PC-3 (cell line): ENCODE data around the gene SLIT2. TPM values are rescaled to one million over a fixed set of nuclear protein-coding genes. Genes with fewer than 3 reads are reported as not detected.
A peak's percentile ranks its signal among the peaks of the same experiment; 100 is the strongest.

Experiments used
- ATAC-seq: fragments of 200-7000 bp; cut with Tn5 transposase; 2 replicates; pipeline ENCODE4 v1.9.1; 2020; ENCODE audit warnings: mild to moderate bottlenecking, moderate library complexity
- BruUV-seq: library from RNA; stranded (reverse); fragments of 400-500 nt; replicated peaks from 2 replicates; lab custom pipeline; 2021; lab: Mats Ljungman, UMichigan
- CTCF ChIA-PET: fragments of 300-600 bp; sonication (Branson Sonifier 250); formaldehyde crosslinking; loops from one replicate; lab custom pipeline; 2022; ENCODE audit warnings: antibody characterized with exemption; lab: Charles Lee
- POLR2A ChIA-PET: fragments of 300-600 bp; sonication (Branson Sonifier 250); formaldehyde crosslinking; loops from one replicate; lab custom pipeline; 2022; ENCODE audit warnings: antibody characterized with exemption; ENCODE audit not compliant: unreplicated experiment; lab: Charles Lee
- DNase-seq: peaks from one replicate; pipeline ENCODE4 v3.0.0-alpha.2; 2015
- H2AFZ ChIP-seq: fragments of 300-600 bp; sonication (generic); 2 replicates; pipeline ENCODE4 v1.6.0; 2016; ENCODE audit warnings: antibody characterized with exemption, low read length
- H3F3A ChIP-seq: fragments of 300-600 bp; sonication (generic); one replicate; pipeline ENCODE4 v1.6.0; 2017; ENCODE audit warnings: antibody characterized with exemption, low read length, control low read depth, mild to moderate bottlenecking; ENCODE audit not compliant: unreplicated experiment
- H3K27ac ChIP-seq: fragments of 300-600 bp; sonication (generic); 2 replicates; pipeline ENCODE4 v1.5.1; 2016; ENCODE audit warnings: mild to moderate bottlenecking, low read length
- H3K27me3 ChIP-seq: fragments of 300-600 bp; sonication (generic); 2 replicates; pipeline ENCODE4 v1.6.1; 2016; ENCODE audit warnings: low read length, mixed read lengths
- H3K36me3 ChIP-seq: fragments of 300-600 bp; sonication (generic); 2 replicates; pipeline ENCODE4 v1.6.1; 2016; ENCODE audit warnings: low read depth, mixed run types, low read length, mixed read lengths
- H3K4me1 ChIP-seq: fragments of 300-600 bp; sonication (generic); 2 replicates; pipeline ENCODE4 v1.5.1; 2016; ENCODE audit warnings: low read length; ENCODE audit not compliant: insufficient read depth
- H3K4me2 ChIP-seq: fragments of 300-600 bp; sonication (generic); 2 replicates; pipeline ENCODE4 v1.6.0; 2016; ENCODE audit warnings: low read length
- H3K4me3 ChIP-seq: fragments of 300-600 bp; sonication (generic); 2 replicates; pipeline ENCODE4 v1.5.1; 2016; ENCODE audit warnings: mild to moderate bottlenecking, low read length, mixed read lengths
- H3K79me2 ChIP-seq: fragments of 300-600 bp; sonication (generic); 2 replicates; pipeline ENCODE4 v1.6.1; 2017; ENCODE audit warnings: low read length, mixed read lengths
- H3K9ac ChIP-seq: fragments of 300-600 bp; sonication (generic); 2 replicates; pipeline ENCODE4 v1.6.0; 2016; ENCODE audit warnings: mild to moderate bottlenecking, low read length
- H3K9me2 ChIP-seq: fragments of 300-600 bp; sonication (generic); replicated peaks from 2 replicates; pipeline ENCODE4 v1.6.1; 2016; ENCODE audit warnings: mixed run types, low read length, mixed read lengths
- H3K9me3 ChIP-seq: fragments of 300-600 bp; sonication (generic); 2 replicates; pipeline ENCODE4 v1.6.1; 2016; ENCODE audit warnings: low read length, mixed read lengths
- H4K20me1 ChIP-seq: fragments of 300-600 bp; sonication (generic); 2 replicates; pipeline ENCODE4 v1.6.1; 2016; ENCODE audit warnings: low read length, mixed read lengths
- CTCF ChIP-seq: fragments of 300-600 bp; sonication (generic); conservative IDR thresholded peaks from 2 replicates; pipeline ENCODE4 v1.5.1; 2017; ENCODE audit warnings: antibody characterized with exemption, low read depth, mild to moderate bottlenecking, low read length
- EZH2 ChIP-seq: fragments of 300-600 bp; sonication (generic); IDR thresholded peaks from one replicate; pipeline ENCODE4 v1.6.1; 2017; ENCODE audit warnings: antibody characterized with exemption, mild to moderate bottlenecking, low read length; ENCODE audit not compliant: unreplicated experiment
- EZH2phosphoT487 ChIP-seq: fragments of 300-600 bp; sonication (generic); IDR thresholded peaks from 2 replicates; pipeline ENCODE4 v1.6.1; 2018; ENCODE audit warnings: mild to moderate bottlenecking, antibody characterized with exemption, low read length, borderline replicate concordance
- intact Hi-C: fragments of 100-400 bp; cut with micrococcal nuclease; formaldehyde crosslinking; loops from 2 replicates; pipeline ENCODE4 v1.9.0; 2023
- total RNA-seq: library from RNA; depleted of rRNA; stranded (reverse); fragments of >200 nt; gene quantifications from 2 replicates; pipeline ENCODE4 v1.2.3, GENCODE V29; 2014

Gene SLIT2
- total RNA-seq, 1 experiment from 2014 or later: 19.1 TPM

DNA sequence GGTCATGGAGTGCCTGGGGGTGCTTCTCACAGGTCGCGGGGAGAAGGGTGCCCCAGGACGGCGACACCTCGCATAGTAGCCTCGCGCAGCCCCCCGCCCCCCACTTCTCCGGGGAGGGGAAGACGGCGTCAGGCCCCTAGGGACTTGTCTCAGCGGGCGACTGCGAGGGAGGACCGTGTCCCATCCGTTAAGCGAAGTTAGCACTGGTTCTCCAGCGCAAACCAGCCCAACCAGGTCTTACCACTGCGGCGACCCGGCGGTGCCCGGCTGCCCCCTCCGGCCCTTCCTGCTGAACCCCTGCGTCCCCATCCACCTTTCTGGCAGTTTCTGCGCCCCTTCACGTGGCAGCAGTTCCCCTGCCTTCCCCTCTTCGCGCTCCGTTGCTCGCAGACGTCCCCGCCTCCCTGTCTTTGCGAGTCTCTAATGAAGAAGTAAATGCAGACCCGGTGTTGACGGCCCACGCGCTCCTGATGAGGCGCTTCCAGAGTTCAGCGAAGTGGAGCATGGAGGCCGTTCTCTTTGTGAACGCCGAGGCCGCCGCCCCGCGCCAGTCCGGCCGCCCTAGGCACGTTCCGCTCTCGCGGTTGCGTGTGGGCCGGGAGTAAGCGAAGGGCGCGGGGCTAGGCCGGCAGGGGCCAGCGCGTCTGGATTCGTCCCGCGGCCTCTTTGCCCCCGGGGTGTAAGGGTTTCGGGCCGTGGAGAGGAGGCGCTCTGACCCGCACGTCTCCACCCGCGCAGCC is 3.0 kb downstream of the SLIT2 start:
- CTCF ChIA-PET: no interaction called here
- no peak for DNase-seq
- H4K20me1 ChIP-seq: peaks cover 57% of the 10 kb centered on the region
- intact Hi-C loops: loop anchor here (5.0 kb wide), 1 partner anchor 797 kb away; no protein-coding TSS in a partner anchor
- H3F3A ChIP-seq: no peaks in the 10 kb centered on the region
- no peaks in the 10 kb centered on the region for H3K9me2 ChIP-seq
- H3K9ac ChIP-seq: peak overlapping the region; percentile 74
- BruUV-seq: no TSS peak
- H3K36me3 ChIP-seq: peaks cover 4% of the 10 kb centered on the region; the same call in 1 of the 2 replicates
- peaks cover 79% of the 10 kb centered on the region for H3K79me2 ChIP-seq
- peak overlapping the region; percentile 99 for H3K4me2 ChIP-seq
- no peaks in the 10 kb centered on the region for H3K27me3 ChIP-seq
- peaks cover 36% of the 10 kb centered on the region for H3K4me1 ChIP-seq
- H3K27ac ChIP-seq: 0 out of 2 replicates have a peak overlapping the region, but pooled peaks have one; percentile 12
- H3K4me3 ChIP-seq: peak overlapping the region; percentile 96
- POLR2A ChIA-PET: no interaction called here
- H2AFZ ChIP-seq: no peak overlapping the region
- no peak for TF ChIP-seq EZH2
- no peak for TF ChIP-seq EZH2phosphoT487
- no peak for TF ChIP-seq CTCF
- H3K9me3 ChIP-seq: no peaks in the 10 kb centered on the region
- no peak for ATAC-seq

- POLR2A ChIA-PET: no interaction called here
- no peak for TF ChIP-seq EZH2
- no peak for TF ChIP-seq EZH2phosphoT487
- TF ChIP-seq CTCF: no peak
- DNase-seq (no peak), ATAC-seq (no peak)
- no peak overlapping the region for H2AFZ ChIP-seq
- no peaks in the 10 kb centered on the region for H3F3A ChIP-seq
- H3K4me3 ChIP-seq: peak overlapping the region; percentile 96
- no peaks in the 10 kb centered on the region for H3K9me2 ChIP-seq
- H3K9ac ChIP-seq: peak overlapping the region; percentile 74
- peaks cover 57% of the 10 kb centered on the region for H4K20me1 ChIP-seq
- intact Hi-C loops: no loop called here
- CTCF ChIA-PET: no interaction called here
- peaks cover 85% of the 10 kb centered on the region for H3K79me2 ChIP-seq
- peaks cover 8% of the 10 kb centered on the region; the same call in 1 of the 2 replicates for H3K36me3 ChIP-seq
- no peaks in the 10 kb centered on the region for H3K9me3 ChIP-seq
- no peaks in the 10 kb centered on the region for H3K27me3 ChIP-seq
- no peak overlapping the region for H3K27ac ChIP-seq
- peak overlapping the region; percentile 99 for H3K4me2 ChIP-seq
- BruUV-seq: no TSS peak
- peaks cover 32% of the 10 kb centered on the region for H3K4me1 ChIP-seq
Measured at GRCh38 chr4:20255251-20255586, 3.5 kb downstream of the SLIT2 start.

DNA sequence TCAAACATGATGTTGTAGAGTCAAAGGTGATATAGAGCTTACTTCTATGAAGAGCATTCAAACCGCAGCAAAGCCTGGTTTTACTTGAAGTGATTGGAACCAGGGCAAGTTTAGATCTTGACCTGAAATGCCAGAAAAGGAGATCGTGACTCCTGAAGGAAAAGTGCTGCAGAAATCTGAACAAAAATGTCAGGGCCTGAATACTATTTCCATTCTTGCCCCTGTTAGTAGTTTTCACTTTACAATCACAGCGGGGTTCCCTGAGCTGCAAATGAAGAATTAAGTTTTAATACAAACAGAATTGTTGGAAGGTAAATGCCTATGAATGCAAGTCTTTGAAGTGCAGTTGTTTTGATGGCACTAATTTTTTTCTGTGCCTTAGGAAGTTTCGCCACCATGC is 4.1 kb downstream of the SLIT2 start:
- no peak for TF ChIP-seq EZH2phosphoT487
- no peak for TF ChIP-seq EZH2
- TF ChIP-seq CTCF: no peak
- no peak overlapping the region for H2AFZ ChIP-seq
- no peaks in the 10 kb centered on the region for H3K9me3 ChIP-seq
- peaks cover 89% of the 10 kb centered on the region for H3K79me2 ChIP-seq
- CTCF ChIA-PET: no interaction called here
- peaks cover 26% of the 10 kb centered on the region for H3K4me1 ChIP-seq
- no peak for DNase-seq
- H4K20me1 ChIP-seq: peaks cover 57% of the 10 kb centered on the region
- H3K9me2 ChIP-seq: no peaks in the 10 kb centered on the region
- ATAC-seq: no peak
- peak overlapping the region; percentile 33 for H3K27ac ChIP-seq
- POLR2A ChIA-PET: no interaction called here
- no TSS peak for BruUV-seq
- peak overlapping the region; percentile 99 for H3K4me2 ChIP-seq
- peak overlapping the region; percentile 74 for H3K9ac ChIP-seq
- intact Hi-C loops: no loop called here
- H3K36me3 ChIP-seq: peaks cover 11% of the 10 kb centered on the region; the same call in 1 of the 2 replicates
- no peaks in the 10 kb centered on the region for H3F3A ChIP-seq
- peak overlapping the region; percentile 96 for H3K4me3 ChIP-seq
- H3K27me3 ChIP-seq: no peaks in the 10 kb centered on the region
